Astrocyte of the spinal cord (primary cell): ENCODE measurements around the gene NFE2L1.

Source experiments
- DNase-seq: peaks from one replicate; pipeline ENCODE4 v3.0.0; 2011; ENCODE audit warnings: low read depth, low spot score
- H3K4me3 ChIP-seq: 2 replicates; pipeline ENCODE4 v1.5.1; 2011; ENCODE audit warnings: low read depth, mild to moderate bottlenecking, low read length, moderate library complexity
- CTCF ChIP-seq: IDR thresholded peaks from 2 replicates; pipeline ENCODE4 v1.5.1; 2012; ENCODE audit warnings: low read depth, mild to moderate bottlenecking, low read length, inconsistent platforms
- in situ Hi-C: cut with HindIII; loops from 2 replicates; pipeline ENCODE4 v1.10.0; 2017; ENCODE audit warnings: low sequenced_read_pairs

The NFE2L1 gene

GRCh38 chr17:48084932-48085331, 36.8 kb downstream of the NFE2L1 start:
- TF ChIP-seq CTCF = no peak
- in situ Hi-C loops = no loop called here
- no peak for DNase-seq

GRCh38 chr17:48093341-48094045, 45.3 kb downstream of the NFE2L1 start:
- in situ Hi-C loops = no loop called here
- H3K4me3 ChIP-seq = no peak overlapping the region
- no peak for TF ChIP-seq CTCF
- DNase-seq = no peak

More at GRCh38 chr17:48084932-48085331, 36.8 kb downstream of the NFE2L1 start:
- no peak overlapping the region for H3K4me3 ChIP-seq

GRCh38 chr17:48095611-48096010, 47.5 kb downstream of the NFE2L1 start:
- DNase-seq = no peak
- in situ Hi-C loops = no loop called here
- TF ChIP-seq CTCF = no peak
- H3K4me3 ChIP-seq = no peak overlapping the region

GRCh38 chr17:48100160-48100559, 52.0 kb downstream of the NFE2L1 start:
- no peak for TF ChIP-seq CTCF
- DNase-seq = no peak

GRCh38 chr17:48100591-48101011, 52.4 kb downstream of the NFE2L1 start:
- peak; percentile 66 for DNase-seq
- TF ChIP-seq CTCF = no peak
- peak overlapping the region; percentile 93 for H3K4me3 ChIP-seq
- in situ Hi-C loops = no loop called here

More at GRCh38 chr17:48100160-48100559, 52.0 kb downstream of the NFE2L1 start:
- in situ Hi-C loops = no loop called here
- peak overlapping the region; percentile 93 for H3K4me3 ChIP-seq

- in situ Hi-C loops = no loop called here
- TF ChIP-seq CTCF = no peak
- DNase-seq = peak; percentile 96
- H3K4me3 ChIP-seq = peak within 1 kb of the TSS; percentile 93
Measured at GRCh38 chr17:48101012-48101720, 53.0 kb downstream of the NFE2L1 start, which contains the start of gene CBX1. Gene CBX1 (minus strand): TSS chr17:48101478. CDS start chr17:48077004, 24,474 bp downstream.
